A673 (cell line): Measurements from ENCODE around the gene SMIM5.

ENCODE experiments used
- EZH2 ChIP-seq: fragments of 200-600 bp; sonication (generic); IDR thresholded peaks from 2 replicates; pipeline ENCODE4 v1.6.1; 2017; ENCODE audit warnings: borderline replicate concordance, low read depth, mild to moderate bottlenecking, mixed read lengths, antibody characterized with exemption, low read length; ENCODE audit not compliant: poor library complexity, severe bottlenecking
- TF ChIP-seq, protein P1 (sequence below): fragments of 300-800, 200-600 bp; sonication (generic); conservative IDR thresholded peaks from 2 replicates; pipeline ENCODE4 v1.5.1; 2017; ENCODE audit warnings: low read depth, mild to moderate bottlenecking, antibody characterized with exemption, low read length, moderate library complexity, mixed read lengths

- TF ChIP-seq, protein P1, sequence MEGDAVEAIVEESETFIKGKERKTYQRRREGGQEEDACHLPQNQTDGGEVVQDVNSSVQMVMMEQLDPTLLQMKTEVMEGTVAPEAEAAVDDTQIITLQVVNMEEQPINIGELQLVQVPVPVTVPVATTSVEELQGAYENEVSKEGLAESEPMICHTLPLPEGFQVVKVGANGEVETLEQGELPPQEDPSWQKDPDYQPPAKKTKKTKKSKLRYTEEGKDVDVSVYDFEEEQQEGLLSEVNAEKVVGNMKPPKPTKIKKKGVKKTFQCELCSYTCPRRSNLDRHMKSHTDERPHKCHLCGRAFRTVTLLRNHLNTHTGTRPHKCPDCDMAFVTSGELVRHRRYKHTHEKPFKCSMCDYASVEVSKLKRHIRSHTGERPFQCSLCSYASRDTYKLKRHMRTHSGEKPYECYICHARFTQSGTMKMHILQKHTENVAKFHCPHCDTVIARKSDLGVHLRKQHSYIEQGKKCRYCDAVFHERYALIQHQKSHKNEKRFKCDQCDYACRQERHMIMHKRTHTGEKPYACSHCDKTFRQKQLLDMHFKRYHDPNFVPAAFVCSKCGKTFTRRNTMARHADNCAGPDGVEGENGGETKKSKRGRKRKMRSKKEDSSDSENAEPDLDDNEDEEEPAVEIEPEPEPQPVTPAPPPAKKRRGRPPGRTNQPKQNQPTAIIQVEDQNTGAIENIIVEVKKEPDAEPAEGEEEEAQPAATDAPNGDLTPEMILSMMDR: peak; percentile 79
- no peak for TF ChIP-seq EZH2
Observed at GRCh38 chr17:75633486-75634375, 497 bp downstream of the SMIM5 start.
